NCI-H748 (cell line): Measurements from ENCODE around the gene SGIP1.
A peak's percentile ranks its signal among the peaks of the same experiment; 100 is the strongest.

Source experiments
- DNase-seq: peaks from one replicate; lab custom pipeline; 2025; ENCODE audit not compliant: unreplicated experiment; lab: John Stamatoyannopoulos, UW

The SGIP1 gene

GRCh38 chr1:66676613-66677298, 142.8 kb downstream of the SGIP1 start:
- DNase-seq = no peak

GRCh38 chr1:66678146-66678545, 144.2 kb downstream of the SGIP1 start:
- no peak for DNase-seq

- DNase-seq = no peak
Measured at GRCh38 chr1:66679140-66679539, 145.2 kb downstream of the SGIP1 start.

- no peak for DNase-seq
Measured at GRCh38 chr1:66681686-66682085, 147.7 kb downstream of the SGIP1 start.

- no peak for DNase-seq
Measured at GRCh38 chr1:66682106-66682505, 148.2 kb downstream of the SGIP1 start.

- DNase-seq = no peak
Measured at GRCh38 chr1:66684353-66684752, 150.4 kb downstream of the SGIP1 start.

GRCh38 chr1:66685265-66685664, 151.3 kb downstream of the SGIP1 start:
- no peak for DNase-seq

- DNase-seq = no peak
Measured at GRCh38 chr1:66685670-66686069, 151.7 kb downstream of the SGIP1 start.

- no peak for DNase-seq
Measured at GRCh38 chr1:66686406-66686805, 152.5 kb downstream of the SGIP1 start.

- DNase-seq = no peak
Measured at GRCh38 chr1:66687358-66687757, 153.4 kb downstream of the SGIP1 start.

- DNase-seq = no peak
Measured at GRCh38 chr1:66690666-66691381, 156.9 kb downstream of the SGIP1 start.

- no peak for DNase-seq
Measured at GRCh38 chr1:66692681-66693080, 158.7 kb downstream of the SGIP1 start.

- peak; percentile 69 for DNase-seq
Measured at GRCh38 chr1:66693856-66694255, 159.9 kb downstream of the SGIP1 start.

GRCh38 chr1:66695116-66695515, 161.2 kb downstream of the SGIP1 start:
- DNase-seq = no peak

GRCh38 chr1:66696771-66697170, 162.8 kb downstream of the SGIP1 start:
- no peak for DNase-seq

- no peak for DNase-seq
Measured at GRCh38 chr1:66699213-66699612, 165.3 kb downstream of the SGIP1 start.

GRCh38 chr1:66704177-66704875, 170.4 kb downstream of the SGIP1 start:
- no peak for DNase-seq

- DNase-seq = no peak
Measured at GRCh38 chr1:66705110-66705509, 171.2 kb downstream of the SGIP1 start.

GRCh38 chr1:66711420-66711819, 177.5 kb downstream of the SGIP1 start:
- peak; percentile 25 for DNase-seq

- no peak for DNase-seq
Measured at GRCh38 chr1:66712839-66713238, 178.9 kb downstream of the SGIP1 start.

GRCh38 chr1:66723985-66724384, 190.0 kb downstream of the SGIP1 start:
- no peak for DNase-seq
